WERI-Rb-1 (cell line): ENCODE measurements around the gene RRP9.

Experiments used
- DNase-seq: peaks from one replicate; pipeline ENCODE4 v3.0.0-alpha.2; 2020
- H3K27ac ChIP-seq: fragments of 250-450 bp; sonication (Bioruptor Pico); 2 replicates; pipeline ENCODE4 v1.5.1; 2020; ENCODE audit warnings: mild to moderate bottlenecking, moderate library complexity
- H3K27me3 ChIP-seq: fragments of 250-450 bp; sonication (Bioruptor Pico); 2 replicates; pipeline ENCODE4 v1.5.1; 2021; ENCODE audit warnings: mild to moderate bottlenecking, low read depth, moderate library complexity; ENCODE audit not compliant: insufficient read depth, severe bottlenecking
- H3K36me3 ChIP-seq: fragments of 250-450 bp; sonication (Bioruptor Pico); 2 replicates; pipeline ENCODE4 v1.5.1; 2020; ENCODE audit warnings: mild to moderate bottlenecking, moderate library complexity
- H3K4me3 ChIP-seq: 2 replicates; pipeline ENCODE4 v1.5.1; 2011; ENCODE audit warnings: low read depth, mild to moderate bottlenecking, control low read depth, low read length
- H3K9me3 ChIP-seq: fragments of 250-450 bp; sonication (Bioruptor Pico); 2 replicates; pipeline ENCODE4 v1.5.1; 2021; ENCODE audit warnings: mild to moderate bottlenecking, moderate library complexity; ENCODE audit not compliant: severe bottlenecking
- TF ChIP-seq, protein P1 (sequence below): IDR thresholded peaks from 2 replicates; pipeline ENCODE4 v1.5.1; 2011; ENCODE audit warnings: low read depth, mild to moderate bottlenecking, control low read depth, inconsistent platforms, low read length

RRP9 gene

GRCh38 chr3:51955175-51955892 is 13.6 kb upstream of the RRP9 start, which contains the start of gene GPR62:
Gene GPR62, plus strand, starts transcription at chr3:51955381. Its CDS starts 272 bp downstream, at chr3:51955653.
- peak within 1 kb of the TSS; percentile 64 for H3K27ac ChIP-seq
- no peak within 1 kb of the TSS for H3K4me3 ChIP-seq
- peaks cover 54% of the 10 kb centered on the region for H3K36me3 ChIP-seq
- TF ChIP-seq, protein P1, sequence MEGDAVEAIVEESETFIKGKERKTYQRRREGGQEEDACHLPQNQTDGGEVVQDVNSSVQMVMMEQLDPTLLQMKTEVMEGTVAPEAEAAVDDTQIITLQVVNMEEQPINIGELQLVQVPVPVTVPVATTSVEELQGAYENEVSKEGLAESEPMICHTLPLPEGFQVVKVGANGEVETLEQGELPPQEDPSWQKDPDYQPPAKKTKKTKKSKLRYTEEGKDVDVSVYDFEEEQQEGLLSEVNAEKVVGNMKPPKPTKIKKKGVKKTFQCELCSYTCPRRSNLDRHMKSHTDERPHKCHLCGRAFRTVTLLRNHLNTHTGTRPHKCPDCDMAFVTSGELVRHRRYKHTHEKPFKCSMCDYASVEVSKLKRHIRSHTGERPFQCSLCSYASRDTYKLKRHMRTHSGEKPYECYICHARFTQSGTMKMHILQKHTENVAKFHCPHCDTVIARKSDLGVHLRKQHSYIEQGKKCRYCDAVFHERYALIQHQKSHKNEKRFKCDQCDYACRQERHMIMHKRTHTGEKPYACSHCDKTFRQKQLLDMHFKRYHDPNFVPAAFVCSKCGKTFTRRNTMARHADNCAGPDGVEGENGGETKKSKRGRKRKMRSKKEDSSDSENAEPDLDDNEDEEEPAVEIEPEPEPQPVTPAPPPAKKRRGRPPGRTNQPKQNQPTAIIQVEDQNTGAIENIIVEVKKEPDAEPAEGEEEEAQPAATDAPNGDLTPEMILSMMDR: no peak
- no peaks in the 10 kb centered on the region for H3K27me3 ChIP-seq
- DNase-seq: no peak
- H3K9me3 ChIP-seq: no peaks in the 10 kb centered on the region

- no peak overlapping the region for H3K4me3 ChIP-seq
- no peaks in the 10 kb centered on the region for H3K9me3 ChIP-seq
- no peaks in the 10 kb centered on the region for H3K27me3 ChIP-seq
- peaks cover 48% of the 10 kb centered on the region for H3K36me3 ChIP-seq
- no peak for DNase-seq
- TF ChIP-seq, protein P1: no peak
- H3K27ac ChIP-seq: peak overlapping the region; percentile 64
Observed at GRCh38 chr3:51954713-51955112, 13.0 kb upstream of the RRP9 start.

GRCh38 chr3:51954105-51954504 is 12.4 kb upstream of the RRP9 start:
- H3K27me3 ChIP-seq: no peaks in the 10 kb centered on the region
- H3K27ac ChIP-seq: peak overlapping the region; percentile 64
- H3K36me3 ChIP-seq: peaks cover 42% of the 10 kb centered on the region
- TF ChIP-seq, protein P1: no peak
- no peak overlapping the region for H3K4me3 ChIP-seq
- no peaks in the 10 kb centered on the region for H3K9me3 ChIP-seq
- DNase-seq: no peak

DNA sequence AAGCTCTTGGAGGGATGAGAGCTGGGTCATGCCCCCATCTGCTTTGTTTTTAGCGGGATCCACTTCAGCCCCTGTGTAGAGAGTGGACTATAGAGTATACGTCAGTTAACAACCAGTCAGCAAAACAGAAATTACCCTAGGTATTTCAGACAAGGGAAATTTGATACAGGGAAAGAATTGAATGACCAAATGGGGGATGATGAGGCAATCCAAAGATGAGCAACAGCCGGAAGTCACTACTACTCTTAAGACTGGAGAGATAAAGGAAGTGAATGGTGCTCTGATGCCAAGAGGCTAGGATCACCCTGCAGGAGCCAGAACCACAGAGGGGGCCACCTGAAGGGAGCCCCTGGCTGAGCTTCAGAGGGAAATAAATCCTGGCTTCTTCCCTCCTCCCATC is 11.7 kb upstream of the RRP9 start:
- no peaks in the 10 kb centered on the region for H3K9me3 ChIP-seq
- TF ChIP-seq, protein P1: no peak
- H3K36me3 ChIP-seq: peaks cover 35% of the 10 kb centered on the region
- H3K27ac ChIP-seq: peak overlapping the region; percentile 64
- DNase-seq: no peak
- H3K4me3 ChIP-seq: no peak overlapping the region
- H3K27me3 ChIP-seq: no peaks in the 10 kb centered on the region

- Histone ChIP-seq H3K36me3 (peaks cover 10% of the 10 kb centered on the region), H3K27ac (no peak overlapping the region), H3K27me3 (no peaks in the 10 kb centered on the region), H3K4me3 (no peak overlapping the region), H3K9me3 (no peaks in the 10 kb centered on the region)
- DNase-seq: no peak
- TF ChIP-seq, protein P1: no peak
Observed at GRCh38 chr3:51950899-51951298, 9.2 kb upstream of the RRP9 start.

DNA sequence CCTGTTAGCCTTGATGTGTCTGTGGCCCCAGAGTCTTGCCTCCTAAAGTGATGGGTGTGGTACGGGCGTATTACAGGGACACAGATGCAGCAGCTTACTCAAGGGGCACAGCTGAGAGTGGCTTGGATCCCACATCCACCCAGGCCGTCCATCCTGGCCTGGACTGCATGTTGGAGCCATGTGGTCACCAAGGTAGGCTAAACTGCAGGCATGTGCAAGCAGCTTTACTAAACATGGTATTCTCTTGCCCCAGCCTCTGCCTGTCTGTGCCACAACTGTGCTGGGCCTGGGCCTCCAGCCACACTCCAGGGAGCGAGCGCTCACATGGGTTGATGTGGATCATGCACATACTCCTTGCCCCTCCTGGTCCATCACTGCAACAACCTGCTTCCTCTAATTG is 7.4 kb upstream of the RRP9 start:
- no peak overlapping the region for H3K4me3 ChIP-seq
- no peaks in the 10 kb centered on the region for H3K27me3 ChIP-seq
- no peak for DNase-seq
- H3K27ac ChIP-seq: no peak overlapping the region
- H3K9me3 ChIP-seq: no peaks in the 10 kb centered on the region
- TF ChIP-seq, protein P1: no peak
- H3K36me3 ChIP-seq: no peaks in the 10 kb centered on the region; the same call in 1 of the 2 replicates
